Choroid plexus epithelial cell (primary cell): ENCODE results near the gene UNC119.

ENCODE experiments used
- DNase-seq: peaks from one replicate; pipeline ENCODE4 v3.0.0-alpha.2; 2010; ENCODE audit warnings: low read depth
- H3K4me3 ChIP-seq: 2 replicates; pipeline ENCODE4 v1.5.1; 2011; ENCODE audit warnings: low read depth, mild to moderate bottlenecking, control low read depth, low read length, moderate library complexity
- TF ChIP-seq, protein P1 (sequence below): conservative IDR thresholded peaks from 2 replicates; pipeline ENCODE4 v1.5.1; 2011; ENCODE audit warnings: low read depth, mild to moderate bottlenecking, control low read depth, inconsistent platforms, low read length, moderate library complexity

UNC119 gene

DNA sequence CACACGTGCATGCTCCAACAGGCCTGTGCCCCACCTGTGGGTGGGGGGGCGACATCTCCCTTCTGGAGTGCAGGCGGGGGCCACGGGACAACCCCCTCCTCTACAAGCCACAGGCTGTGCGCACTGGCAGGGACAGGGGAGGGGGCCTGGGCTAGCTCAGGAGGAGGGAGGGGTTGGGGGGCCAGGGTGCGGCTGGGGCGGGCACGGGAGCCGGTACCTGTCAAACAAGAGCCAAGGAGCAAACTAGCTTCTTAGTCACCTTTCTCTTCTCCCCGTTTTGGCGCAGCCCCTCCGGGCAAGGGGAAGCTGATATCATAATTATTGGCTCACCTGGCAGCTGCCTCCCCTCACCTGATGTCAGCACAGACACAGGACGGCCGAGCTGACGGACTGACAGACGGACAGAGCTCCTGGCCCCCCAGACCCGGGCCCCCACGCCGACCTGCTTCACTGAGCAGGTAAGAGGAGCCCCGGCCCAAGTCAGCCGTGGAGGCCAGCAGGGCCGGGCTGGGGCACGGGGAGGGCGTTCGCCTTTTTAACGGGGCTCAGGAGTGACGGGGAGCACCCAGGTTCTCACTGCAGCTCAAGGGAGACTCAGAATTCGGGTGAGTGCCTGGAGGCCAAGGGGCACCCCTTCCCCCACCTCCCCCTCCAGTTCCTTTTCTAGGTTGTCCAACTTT is 46.3 kb downstream of the UNC119 start, which contains the start of gene FOXN1:
Gene FOXN1, plus strand, starts transcription at position 363 of the 680 bp plus-strand sequence. CDS start 17,622 bp downstream, outside the sequence.
- H3K4me3 ChIP-seq = no peak within 1 kb of the TSS
- no peak for DNase-seq
- TF ChIP-seq, protein P1, sequence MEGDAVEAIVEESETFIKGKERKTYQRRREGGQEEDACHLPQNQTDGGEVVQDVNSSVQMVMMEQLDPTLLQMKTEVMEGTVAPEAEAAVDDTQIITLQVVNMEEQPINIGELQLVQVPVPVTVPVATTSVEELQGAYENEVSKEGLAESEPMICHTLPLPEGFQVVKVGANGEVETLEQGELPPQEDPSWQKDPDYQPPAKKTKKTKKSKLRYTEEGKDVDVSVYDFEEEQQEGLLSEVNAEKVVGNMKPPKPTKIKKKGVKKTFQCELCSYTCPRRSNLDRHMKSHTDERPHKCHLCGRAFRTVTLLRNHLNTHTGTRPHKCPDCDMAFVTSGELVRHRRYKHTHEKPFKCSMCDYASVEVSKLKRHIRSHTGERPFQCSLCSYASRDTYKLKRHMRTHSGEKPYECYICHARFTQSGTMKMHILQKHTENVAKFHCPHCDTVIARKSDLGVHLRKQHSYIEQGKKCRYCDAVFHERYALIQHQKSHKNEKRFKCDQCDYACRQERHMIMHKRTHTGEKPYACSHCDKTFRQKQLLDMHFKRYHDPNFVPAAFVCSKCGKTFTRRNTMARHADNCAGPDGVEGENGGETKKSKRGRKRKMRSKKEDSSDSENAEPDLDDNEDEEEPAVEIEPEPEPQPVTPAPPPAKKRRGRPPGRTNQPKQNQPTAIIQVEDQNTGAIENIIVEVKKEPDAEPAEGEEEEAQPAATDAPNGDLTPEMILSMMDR = no peak

DNA sequence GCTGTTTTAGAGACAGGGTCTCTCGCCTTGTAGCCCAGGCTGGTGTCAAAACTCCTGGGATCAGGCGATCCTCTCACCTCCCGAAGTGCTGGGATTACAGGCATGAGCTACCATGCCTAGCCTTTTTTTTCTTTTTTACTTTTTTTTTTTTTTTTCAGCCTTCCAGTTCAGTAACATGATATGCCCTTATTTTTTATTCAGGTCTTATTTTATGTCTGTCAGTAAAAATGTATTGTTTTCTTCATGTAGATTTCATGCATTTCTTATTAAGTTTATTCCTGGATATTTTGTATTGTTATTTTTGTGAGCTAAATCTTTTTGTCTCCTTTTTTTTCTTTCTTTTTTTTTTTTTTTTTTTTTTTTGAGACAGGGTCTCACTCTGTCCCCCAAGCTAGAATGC is 49.0 kb downstream of the UNC119 start:
- H3K4me3 ChIP-seq = no peak overlapping the region
- DNase-seq = no peak
- TF ChIP-seq, protein P1 = no peak

DNA sequence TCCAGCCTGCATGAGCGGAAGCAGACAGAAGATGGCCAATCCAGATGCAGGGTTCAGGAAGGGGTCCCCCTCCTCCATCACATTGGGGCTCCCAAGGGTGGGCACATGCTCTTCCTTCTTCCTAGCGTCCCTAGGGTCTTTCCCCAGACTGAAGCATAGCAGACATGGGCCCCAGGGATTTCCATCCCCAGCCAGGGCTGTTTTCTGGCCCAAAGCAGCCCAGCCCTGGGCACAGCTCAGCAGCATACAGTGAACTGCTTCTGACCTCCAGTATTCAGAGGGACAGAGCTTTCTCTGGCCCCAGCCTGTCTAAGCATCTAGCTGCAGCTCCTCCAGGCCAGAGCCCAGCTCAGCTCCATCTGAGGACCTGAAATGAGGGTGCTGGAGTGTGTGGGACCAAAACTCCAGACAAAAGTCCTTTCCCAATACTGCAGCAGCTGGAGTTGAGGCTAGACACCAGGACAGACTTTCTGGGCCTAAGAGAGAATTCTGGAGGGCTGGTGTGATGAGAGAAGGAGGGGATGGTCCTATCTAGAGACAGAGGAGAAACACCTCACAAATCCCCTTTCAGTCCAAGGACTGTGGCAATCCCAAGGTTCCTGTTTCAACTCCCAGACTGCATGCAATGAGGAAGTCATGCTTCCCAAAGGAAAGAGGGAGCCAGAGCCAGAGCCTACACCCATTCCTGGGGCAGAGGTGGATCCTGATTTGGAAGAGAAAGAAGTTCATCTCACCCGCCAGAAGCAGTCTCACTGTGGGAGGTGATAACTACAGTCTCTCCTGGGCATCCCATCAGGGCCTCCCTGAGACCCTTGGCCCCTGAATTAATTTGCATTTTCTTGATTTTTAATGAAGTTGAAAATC is 50.8 kb downstream of the UNC119 start:
- H3K4me3 ChIP-seq = no peak overlapping the region
- DNase-seq = no peak
- TF ChIP-seq, protein P1 = no peak

DNA sequence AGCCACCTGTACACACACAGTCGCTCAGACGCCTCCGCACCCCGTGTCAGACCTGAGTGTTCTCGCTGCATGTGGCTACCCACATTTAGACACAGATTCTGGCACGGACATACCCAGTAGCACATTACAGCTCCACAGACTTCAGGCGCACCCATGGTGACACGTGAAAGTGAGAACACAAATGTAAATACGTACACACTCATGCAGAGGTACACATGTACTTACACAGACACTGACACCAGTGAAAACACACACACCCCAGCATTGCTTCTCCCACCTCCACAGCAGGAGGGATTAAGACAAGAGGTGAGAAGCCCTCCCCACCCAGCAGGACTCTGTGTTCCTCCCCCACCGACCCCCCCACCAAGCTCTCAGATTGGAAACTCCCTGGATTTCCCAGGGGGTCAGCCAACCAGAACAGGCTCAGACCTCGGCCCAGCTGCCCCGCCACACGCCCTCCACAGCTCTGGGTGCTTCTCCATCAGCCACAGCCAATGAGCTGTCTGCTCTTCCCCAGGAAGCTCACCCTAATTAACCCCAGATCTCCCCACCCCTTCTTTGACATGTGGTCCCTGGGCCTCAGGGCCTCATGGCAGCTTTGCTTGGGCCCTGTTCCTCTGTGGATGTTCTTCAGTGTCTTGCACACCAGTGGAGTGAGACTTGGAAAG is 51.6 kb downstream of the UNC119 start:
- H3K4me3 ChIP-seq = no peak overlapping the region
- no peak for DNase-seq
- TF ChIP-seq, protein P1 = no peak

DNA sequence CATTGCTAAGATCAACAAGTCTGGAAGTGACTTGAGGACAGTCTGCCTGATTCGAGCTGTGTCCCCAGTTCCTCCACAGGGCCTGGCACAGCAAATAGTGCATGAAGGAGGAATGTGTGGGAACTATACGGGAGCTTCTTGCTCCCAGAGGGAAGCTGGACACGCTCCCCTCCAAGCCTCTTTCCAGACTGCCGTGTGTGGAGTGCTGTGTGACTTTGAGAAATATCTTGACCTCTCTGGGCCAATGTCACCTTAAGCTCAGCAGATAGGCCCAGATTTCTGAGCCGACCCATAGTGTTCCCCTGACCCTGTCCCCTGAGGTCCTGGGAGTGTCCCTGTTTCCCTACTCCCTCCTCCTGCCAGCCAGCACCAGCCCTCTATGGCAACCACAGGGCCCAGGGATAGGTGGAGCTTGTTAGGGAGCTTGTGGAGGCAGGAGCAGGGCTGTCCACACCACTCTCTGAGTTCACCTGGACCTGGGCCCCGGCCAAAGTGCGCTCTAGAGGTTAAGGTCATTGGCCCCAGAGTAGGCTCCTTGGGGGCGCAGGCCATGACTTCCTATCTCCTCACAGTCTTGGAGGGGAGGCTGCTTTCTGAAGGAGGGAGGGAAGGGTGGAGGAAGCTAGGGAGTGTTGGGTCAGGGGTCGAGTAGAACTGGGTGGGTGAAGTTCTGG is 52.6 kb downstream of the UNC119 start:
- H3K4me3 ChIP-seq = no peak overlapping the region
- TF ChIP-seq, protein P1 = no peak
- DNase-seq = no peak

DNA sequence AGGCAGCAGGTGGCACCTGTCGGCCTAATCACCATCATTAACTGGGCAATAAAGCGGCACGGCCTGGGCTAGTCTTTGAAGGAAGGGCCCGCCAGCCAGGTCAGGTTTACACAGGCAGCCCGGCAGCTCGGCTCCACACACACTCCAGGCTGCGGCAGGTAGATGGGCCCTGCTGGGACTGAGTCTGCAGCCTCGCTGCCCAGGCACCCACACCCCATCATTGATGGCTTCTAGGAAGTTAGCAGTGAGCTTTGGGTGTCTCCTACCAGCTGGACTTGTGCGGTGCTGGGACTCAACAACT is 53.1 kb downstream of the UNC119 start:
- H3K4me3 ChIP-seq = no peak overlapping the region
- TF ChIP-seq, protein P1 = no peak
- no peak for DNase-seq
